Endothelial cell of hepatic sinusoid (primary cell): ENCODE data around the gene ARPIN.
"Not testable (repeated sequence)": the region's sequence is repeated elsewhere in the genome, so short reads cannot be mapped to it uniquely, and the experiment has no call there.

Source experiments
- in situ Hi-C: cut with HindIII; loops from 2 replicates; pipeline ENCODE4 v1.10.0; 2017; ENCODE audit warnings: low sequenced_read_pairs

The ARPIN gene

GRCh38 chr15:89910891-89911626, 1.7 kb downstream of the ARPIN start:
- in situ Hi-C loops = no loop called here

GRCh38 chr15:89909611-89910010, 3.1 kb downstream of the ARPIN start:
- in situ Hi-C loops = no loop called here

GRCh38 chr15:89908226-89908625, 4.5 kb downstream of the ARPIN start:
- in situ Hi-C loops = no loop called here

DNA sequence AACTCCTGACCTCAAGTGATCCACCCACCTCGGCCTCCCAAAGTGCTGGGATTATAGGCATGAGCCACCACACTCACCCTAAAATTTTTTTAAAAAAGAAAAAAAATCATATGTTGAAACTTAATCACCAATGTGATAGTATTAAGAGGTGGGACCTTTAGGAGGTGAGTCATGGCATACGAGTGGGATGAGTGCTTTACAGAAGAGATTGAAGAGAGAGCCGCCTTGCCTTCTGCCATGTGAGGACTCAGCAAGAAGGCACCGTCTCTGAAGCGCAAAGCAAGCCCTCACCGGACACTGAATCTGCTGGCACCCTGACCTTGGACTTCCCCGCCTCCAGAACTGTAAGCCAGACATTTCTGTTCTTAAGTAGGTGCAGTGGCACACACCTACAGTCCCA, 5.5 kb downstream of the ARPIN start:
- in situ Hi-C loops = no loop called here

DNA sequence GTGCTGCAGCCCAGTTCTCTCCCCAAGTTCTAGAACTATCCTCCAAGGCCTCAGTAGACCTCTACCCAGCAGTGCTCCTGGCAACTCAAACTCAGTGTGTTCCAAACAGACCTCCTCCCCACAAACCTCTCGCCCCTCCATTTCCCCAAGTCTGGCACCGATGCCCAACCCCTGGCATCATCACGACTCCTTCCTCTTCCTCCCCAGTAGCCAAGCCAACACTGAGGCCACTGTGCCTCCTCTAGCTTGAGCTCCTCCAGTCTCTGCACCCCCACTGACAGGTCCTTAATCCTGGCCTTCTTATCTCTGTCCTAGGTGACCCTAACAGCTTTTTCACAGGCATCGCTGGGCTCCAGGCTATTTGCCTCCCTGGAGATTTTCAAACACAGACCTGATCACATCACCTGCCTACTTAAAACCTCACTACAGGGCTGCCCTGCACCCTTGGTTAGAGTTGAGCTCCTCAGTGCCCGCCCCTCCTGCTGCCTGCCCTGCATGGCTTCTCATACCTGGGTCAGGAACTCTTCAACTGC, 6.8 kb downstream of the ARPIN start:
- in situ Hi-C loops = no loop called here

DNA sequence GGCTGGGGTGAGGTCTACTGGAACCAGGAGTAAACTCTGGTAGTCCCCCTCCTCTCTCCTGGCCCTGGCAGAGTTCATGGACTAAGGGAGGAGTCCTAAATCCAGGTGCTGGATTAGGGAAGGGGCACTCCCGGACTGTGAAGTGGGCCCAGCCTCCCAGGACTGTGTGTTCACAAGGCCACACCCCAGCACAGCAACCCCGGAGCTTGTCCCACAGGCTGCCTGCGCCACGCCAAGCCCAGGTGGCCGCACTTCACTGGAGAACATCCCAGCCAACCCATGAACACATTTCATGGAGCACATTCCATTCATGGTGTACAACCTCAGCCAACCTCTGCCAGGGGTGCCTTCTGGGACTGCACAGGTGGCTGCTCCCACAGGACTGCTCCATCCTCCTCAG, 8.2 kb downstream of the ARPIN start:
- in situ Hi-C loops = no loop called here

DNA sequence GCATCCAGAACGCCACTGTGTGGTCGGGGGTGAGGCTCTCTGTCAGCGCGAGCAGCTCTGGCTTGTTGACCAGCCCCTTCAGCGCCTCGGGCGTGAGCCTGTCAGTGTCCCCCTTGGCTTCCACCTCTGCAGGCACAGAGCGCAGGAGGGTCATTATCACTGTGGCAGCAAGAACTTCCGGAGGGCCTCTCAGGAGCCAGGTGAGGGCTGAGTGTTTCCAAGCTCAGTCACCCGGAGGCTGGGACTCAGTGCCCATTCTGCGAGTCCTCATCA, 9.0 kb downstream of the ARPIN start:
- in situ Hi-C loops = no loop called here

GRCh38 chr15:89903015-89903857, 9.5 kb downstream of the ARPIN start:
- in situ Hi-C loops = no loop called here

- in situ Hi-C loops = no loop called here
Observed at GRCh38 chr15:89900849-89901248, 11.9 kb downstream of the ARPIN start.

- in situ Hi-C loops = no loop called here
Observed at GRCh38 chr15:89899951-89900567, 12.7 kb downstream of the ARPIN start.

- in situ Hi-C loops = no loop called here
Observed at GRCh38 chr15:89899295-89899945, 13.3 kb downstream of the ARPIN start.

- in situ Hi-C loops = no loop called here
Observed at GRCh38 chr15:89898614-89899294, 14.0 kb downstream of the ARPIN start.

- in situ Hi-C loops = no loop called here
Observed at GRCh38 chr15:89898146-89898545, 14.6 kb downstream of the ARPIN start.

DNA sequence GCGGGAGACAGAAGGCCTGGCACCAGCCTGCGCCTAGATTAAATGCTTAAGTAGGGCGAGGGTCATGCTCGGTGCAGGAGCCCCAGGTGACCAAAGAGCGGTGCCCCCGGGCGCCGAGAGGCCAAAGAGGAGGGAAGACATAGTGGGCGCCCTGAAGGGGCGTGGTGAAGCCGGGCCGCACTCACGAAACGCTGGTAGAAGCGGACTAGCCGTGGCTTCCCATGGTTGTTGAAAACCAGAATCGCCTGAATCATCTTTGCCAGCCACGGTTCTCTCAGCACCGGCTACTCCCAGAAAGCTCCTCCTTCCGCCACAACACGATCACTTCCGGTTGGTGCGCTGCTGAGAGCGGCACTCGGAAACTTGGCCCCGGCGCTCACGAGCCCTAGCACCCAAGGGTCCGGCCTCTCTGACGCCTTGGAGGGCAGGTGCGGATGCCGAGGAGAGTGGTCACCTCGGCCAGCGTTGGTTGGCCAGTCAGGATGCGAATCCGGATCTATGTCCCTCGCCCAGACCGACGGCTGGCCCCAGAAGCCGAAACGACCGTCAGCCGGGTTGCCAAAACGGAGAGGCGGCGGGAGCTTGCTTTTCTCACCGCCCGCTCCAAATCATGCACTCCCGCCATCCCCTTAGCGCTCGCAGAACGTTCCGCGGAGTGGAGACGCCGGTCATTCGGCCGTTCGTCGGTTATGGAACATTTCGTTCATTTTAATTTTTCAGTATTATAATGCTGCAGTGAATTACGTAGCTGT, 18.9 kb downstream of the ARPIN start, which contains the start of gene AP3S2:
Gene AP3S2 (minus strand): TSS at position 299 of the 752 bp plus-strand sequence. CDS start 45 bp downstream, at position 254.
- in situ Hi-C loops = no loop called here

- in situ Hi-C loops = no loop called here
Observed at GRCh38 chr15:89893027-89893426, 19.7 kb downstream of the ARPIN start.

- in situ Hi-C loops = no loop called here
Observed at GRCh38 chr15:89888214-89888804, 24.4 kb downstream of the ARPIN start.

DNA sequence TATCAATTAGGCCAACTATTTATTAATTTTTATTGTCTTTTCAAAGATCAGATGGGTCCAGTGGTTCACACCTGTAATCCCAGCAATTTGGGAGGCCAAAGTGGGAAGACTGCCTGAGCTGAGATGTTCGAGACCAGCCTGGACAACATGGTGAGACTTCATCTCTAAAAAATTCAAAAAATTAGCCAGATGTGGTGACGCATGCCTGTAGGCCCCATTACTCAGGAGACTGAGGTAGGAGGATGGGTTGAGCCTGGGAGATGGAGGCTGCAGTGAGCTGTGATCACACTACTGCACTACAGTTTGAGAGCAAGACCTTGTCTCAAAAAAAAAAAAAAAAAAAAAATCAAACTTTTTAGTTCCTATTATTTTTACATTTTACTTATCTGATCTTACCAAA, 27.1 kb downstream of the ARPIN start:
- in situ Hi-C loops = no loop called here

- in situ Hi-C loops = not testable (repeated sequence)
Observed at GRCh38 chr15:89885179-89885578, 27.6 kb downstream of the ARPIN start.

DNA sequence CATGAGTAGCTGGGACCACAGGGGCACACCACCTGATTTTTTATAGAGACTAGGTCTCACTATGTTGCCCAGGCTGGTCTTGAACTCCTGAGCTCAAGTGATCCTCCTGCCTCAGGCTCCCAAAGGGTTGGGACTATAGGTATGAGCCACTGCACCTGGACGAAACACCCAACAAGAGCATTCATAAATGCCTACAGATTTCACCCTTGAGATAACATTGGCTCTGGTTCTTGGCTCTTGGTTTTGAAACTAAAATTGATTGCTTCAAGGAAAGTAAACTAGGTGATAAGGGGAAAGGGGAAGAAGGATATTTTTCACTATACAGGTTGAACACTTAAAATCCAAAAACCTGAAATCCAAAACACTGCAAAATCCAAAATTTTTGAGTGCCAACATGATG, 29.2 kb downstream of the ARPIN start:
- in situ Hi-C loops = no loop called here
